Dermis blood vessel endothelial cell (primary cell): Measurements from ENCODE around the gene CABP2. TPM values are rescaled to one million over a fixed set of nuclear protein-coding genes. Genes with fewer than 3 reads are reported as not detected.

ENCODE experiments used
- DNase-seq: peaks from one replicate; pipeline ENCODE4 v3.0.0; 2010
- total RNA-seq: library from RNA; depleted of rRNA; stranded (reverse); fragments of >200 nt; gene quantifications from 2 replicates; pipeline ENCODE4 v1.2.3, GENCODE V29; 2014

The CABP2 gene
- total RNA-seq, 1 donor from 2014 or later = not detected

GRCh38 chr11:67507864-67508485, 15.3 kb downstream of the CABP2 start, which contains the start of gene CDK2AP2:
Gene CDK2AP2 (minus strand): TSS chr11:67508162. CDS start chr11:67508082, 80 bp downstream.
- peak; percentile 100 for DNase-seq

- DNase-seq = no peak
These were observed 15.9 kb downstream of the CABP2 start for GRCh38 chr11:67507242-67507863.

GRCh38 chr11:67506426-67507051, 16.7 kb downstream of the CABP2 start:
- DNase-seq = no peak

DNA sequence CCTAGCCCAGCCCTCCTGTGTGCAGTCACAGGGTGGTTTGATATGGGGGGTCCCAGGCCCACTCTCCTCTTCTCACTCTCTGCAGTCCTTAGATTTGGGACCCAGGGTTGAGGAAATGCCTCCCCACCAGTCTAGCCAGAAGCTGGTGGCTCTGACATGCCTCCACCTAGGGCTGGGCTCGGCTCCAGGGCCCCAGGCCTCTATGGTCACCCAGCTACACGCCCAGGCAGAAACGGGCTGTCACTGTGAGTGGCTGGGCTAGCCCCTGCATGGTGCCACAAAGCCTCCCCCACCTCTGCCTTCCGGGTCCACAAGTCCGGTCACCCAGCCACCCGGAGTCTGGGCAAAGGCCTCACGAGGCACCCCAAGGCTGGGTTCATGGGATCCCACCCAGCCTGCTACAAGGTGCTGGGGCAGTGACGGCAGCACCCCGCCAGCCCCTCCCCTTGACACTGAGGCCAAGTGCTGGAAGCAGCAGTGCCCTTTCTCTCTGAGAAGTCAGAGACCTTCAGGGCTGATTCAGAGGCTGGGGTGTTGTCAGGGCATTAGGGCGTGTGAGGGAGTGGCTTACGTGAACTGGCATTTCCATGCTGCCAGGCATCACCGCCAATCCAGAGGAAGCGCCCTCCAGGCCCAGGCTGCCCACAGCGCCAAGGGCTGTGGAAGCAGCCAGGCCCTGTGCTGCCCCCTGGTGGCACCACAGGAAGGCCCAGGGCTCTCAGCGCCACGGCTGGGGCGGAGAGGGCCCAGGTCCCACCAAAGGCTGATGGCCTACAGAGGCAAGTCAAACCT, 17.4 kb downstream of the CABP2 start:
- DNase-seq = peak; percentile 93

DNA sequence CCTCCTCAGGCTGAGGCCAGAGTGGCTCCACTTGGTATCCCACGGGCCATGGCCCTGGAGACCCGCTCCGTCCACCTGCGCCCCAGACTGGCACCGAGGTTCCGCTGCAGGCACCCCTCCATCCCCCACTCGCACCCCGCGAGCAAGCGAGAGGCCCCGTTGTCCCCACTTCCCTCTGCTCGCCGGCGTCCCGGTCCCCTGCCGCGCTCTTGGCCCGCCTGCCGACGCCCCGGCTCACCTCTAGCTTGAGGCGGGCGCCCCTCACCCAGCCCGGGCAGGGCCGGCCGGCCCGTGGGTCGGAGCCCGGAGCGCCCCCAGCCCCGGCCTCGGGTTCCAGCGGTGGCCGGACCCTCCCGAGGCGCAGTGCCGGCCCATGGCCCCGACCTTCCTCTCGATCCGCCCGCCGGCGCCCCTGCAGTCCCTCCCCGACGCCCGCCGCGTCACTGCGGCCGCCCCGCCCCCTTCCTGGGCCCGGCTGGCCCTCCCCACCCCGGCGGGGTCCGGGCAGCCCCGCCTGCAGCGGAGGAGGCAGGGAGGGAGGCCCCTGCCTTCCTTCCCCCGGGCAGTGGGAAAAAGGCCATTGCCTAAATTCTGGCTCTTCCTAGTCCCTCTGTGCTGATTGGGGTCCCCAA, 18.2 kb downstream of the CABP2 start, which contains the start of gene PITPNM1:
Gene PITPNM1, minus strand, starts transcription at position 414 of the 632 bp plus-strand sequence. CDS start 1,183 bp downstream, outside the sequence.
- DNase-seq = peak; percentile 20

GRCh38 chr11:67504005-67504949, 19.0 kb downstream of the CABP2 start:
- peak; percentile 24 for DNase-seq

DNA sequence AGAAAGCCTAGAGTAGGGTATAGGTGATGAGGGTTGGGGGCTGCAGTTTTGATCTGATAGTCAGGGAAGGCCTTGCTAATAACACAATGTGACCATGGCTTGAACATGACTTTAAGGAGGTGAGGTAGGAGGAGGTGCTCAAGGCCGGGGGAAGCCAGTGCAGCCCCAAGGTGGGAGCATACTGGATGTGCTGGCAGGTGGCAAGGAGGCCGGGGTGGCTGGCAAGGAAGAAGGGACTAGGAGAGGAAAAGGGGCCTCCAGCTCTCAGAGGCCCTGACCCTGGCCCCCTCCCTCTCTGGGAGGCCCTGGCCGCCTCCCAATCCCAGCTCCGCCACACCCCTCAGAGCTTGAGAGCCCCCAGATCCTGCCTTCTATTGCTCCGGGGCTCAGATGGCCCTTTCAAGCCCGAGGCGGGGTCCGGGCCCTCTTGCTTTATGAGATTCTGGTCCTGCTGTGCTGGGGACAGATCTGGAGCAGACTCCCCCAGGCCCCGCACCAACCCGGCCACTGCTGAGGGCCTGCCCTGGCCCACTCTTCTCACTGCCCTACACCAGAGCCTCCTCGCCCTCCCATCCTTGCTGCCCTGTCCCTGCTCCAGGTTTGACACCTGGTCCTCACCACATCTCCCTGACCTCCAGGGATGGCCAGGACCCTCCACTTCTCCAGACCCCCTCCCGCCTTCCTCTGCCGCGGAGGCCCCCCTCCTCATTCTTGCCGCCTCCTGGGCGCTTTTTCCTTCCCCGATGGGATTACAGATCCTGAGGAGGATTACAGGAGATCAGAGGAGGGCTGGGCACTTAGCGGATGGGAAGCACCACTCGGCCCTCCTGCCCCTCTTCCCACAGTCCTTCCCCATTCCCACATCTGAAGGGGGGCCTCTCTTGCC, 19.9 kb downstream of the CABP2 start:
- DNase-seq = no peak

DNA sequence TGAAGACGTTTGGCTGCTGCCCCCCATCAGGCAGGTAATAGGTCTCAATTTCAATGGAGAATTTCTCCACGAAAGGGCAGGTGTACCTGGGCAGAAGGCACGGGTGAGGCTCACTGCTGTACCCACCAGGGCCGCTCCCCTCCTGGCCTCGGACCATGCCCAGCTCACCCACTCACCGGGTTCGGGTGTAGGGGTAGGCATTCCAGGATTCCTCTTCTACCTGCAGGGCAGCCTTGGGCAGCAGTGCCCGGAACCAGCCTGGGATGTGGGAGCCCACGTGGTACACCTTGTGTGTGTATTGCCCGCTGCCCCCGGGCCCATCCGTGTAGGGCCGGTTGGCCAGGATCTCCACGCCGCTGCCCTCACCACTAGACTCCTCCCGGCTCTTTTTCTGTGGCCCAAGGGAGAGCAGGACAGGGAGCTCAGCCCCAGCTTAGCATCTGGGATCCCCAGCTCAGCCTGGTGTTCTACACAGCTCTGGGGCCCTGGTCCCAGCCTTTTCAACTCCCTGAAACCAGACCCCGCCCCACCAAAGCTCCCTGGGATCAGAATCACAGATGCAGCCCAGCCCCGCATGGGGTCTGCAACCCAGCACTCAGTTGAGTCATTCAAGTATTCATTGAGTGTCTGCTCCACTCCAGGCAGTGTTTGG, 20.8 kb downstream of the CABP2 start:
- no peak for DNase-seq

GRCh38 chr11:67501854-67502253, 21.4 kb downstream of the CABP2 start:
- DNase-seq = no peak

DNA sequence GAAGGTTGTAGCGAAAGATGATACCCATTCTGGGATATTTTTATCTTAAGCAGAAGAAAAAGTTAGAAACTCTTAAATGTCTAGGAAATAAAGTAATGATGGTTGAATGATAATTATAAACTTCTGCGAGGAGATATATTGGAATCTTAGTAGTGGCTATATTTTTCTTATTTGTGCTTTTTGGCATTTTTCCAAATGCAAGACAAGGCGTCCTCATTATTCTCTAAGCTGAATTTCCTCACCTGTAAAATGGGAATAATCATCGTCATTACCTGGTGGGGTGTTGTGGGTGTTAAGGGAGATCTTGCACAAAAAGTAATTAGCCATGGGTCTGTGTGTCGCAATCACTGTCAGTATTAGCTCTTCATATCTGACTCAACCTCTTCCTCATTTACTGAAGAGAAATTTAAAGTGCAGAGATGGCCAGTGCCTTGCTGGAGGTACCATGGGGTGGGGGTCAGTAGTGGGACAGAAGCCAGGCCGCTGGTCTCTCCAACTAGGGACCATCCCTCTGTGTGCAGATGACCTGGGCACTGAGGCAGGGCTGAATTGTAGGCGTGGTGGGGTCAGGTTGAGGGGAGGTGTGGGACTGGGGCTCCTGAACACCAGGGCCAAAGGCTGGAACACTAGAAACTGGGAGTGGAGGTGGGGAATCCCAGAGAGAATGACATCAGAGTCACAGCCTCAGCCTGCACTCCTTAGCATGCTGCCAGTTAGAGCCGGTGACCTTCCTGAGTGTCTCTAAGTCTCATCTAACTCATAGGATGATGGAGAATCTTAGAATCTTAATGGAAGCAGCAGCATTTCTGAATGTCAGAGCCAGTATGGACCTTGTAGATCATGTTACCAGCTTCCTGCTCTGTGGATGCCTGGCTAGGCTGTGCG, 22.2 kb downstream of the CABP2 start:
- no peak for DNase-seq

DNA sequence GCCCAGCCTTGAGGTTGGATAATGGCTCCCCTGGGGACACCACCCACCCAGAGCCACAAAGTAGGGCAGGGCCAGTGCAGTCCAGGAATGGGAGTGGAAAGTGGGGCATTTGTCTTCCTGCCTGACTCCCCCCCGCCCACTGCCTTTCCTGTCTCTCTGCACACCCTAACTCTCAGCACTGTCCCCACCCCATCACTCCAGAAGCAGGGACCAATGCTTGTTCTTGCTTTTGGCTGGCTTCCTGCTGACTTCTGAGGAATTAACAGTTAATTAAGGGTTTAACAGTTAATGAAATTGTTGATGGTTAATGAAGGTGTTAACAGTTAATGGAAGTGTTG, 22.8 kb downstream of the CABP2 start:
- no peak for DNase-seq

- no peak for DNase-seq
These were observed 23.3 kb downstream of the CABP2 start for GRCh38 chr11:67499808-67500483.

- peak; percentile 20 for DNase-seq
These were observed 24.7 kb downstream of the CABP2 start for GRCh38 chr11:67498544-67498972.

DNA sequence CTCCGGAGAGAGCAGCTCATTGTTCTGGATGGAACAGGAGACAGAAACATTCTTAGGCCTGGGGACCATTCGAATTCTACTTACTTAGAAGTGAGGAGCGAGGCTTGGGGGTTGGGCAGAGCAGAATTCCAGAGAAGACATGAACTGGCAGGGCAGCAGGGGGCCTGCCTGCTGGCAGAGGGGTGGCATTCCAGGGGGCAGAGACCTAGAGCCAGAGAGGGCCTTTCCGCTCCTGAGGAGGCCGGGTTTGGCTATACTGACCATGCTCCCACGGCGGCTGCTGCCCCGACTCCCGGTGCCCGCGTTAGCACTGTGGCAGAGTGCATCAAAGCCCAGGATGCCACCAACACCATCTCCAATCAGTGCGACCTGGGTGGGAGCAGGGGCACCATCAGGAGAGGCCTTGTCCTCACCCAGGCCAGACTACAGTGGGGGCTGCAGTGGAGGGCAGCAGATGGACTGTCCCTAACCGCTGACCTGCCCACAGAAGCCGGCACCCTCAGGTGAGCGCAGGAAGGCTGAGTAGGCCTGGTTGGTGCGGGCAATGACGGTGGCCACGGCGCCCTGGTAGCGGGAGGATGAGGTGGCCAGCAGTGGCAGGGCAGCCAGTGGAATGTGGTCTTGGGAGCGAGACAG, 25.5 kb downstream of the CABP2 start:
- DNase-seq = no peak

- no peak for DNase-seq
These were observed 27.1 kb downstream of the CABP2 start for GRCh38 chr11:67496113-67496512.

DNA sequence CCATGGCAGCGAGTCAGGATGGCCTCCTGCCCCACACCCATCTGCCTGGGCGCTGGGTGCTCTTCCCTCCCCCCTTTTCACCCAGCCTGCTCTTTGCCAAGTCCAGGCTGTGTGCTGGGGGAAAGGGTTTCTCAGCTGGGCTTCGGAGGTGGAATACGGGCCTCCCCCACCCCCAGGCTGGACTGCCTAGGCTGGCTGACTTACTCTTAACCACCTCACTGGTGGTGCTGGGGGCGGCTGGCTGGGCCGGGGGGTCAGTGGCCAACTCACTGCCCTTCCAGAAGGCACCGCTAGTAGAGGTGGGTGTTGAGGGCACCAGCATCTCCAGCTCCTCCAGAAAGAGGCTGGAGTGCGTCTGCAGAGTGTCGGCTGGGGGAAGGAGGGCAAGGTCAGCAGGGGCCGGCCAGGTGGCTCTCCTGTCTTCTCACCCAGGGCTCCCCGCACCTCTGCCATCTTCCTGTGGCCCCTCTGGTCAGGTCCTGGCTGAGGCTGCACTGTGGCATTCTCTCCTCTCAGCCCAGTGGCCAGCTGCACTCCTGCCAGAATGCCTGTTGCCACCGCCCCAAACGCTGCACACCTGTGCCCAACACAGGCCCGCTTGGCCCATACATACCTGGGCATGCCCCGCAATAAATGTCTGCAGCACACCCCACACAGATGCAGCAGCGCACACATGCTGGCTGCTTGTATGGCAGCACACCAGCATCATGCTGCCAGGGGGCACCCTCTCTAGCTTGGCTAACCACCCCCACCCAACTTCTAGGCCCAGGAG, 27.8 kb downstream of the CABP2 start:
- DNase-seq = no peak
